Right lobe of liver (tissue), 6 donors: Measurements from ENCODE around the gene ZP1. TPM values are rescaled to one million over a fixed set of nuclear protein-coding genes. Genes with fewer than 3 reads are reported as not detected.

ENCODE experiments used
- ATAC-seq, 4 donors: fragments of 200-7000 bp; cut with Tn5 transposase; one replicate each; pipeline ENCODE4 v1.9.1; 2020; ENCODE audit warnings: mild to moderate bottlenecking in 4 of 4, moderate library complexity in 4 of 4
- DNase-seq, 3 donors: peaks; one replicate each; pipeline ENCODE4 v3.0.0-alpha.2; 2020
- H3K27ac ChIP-seq, 3 donors: fragments of 200-600 bp; one replicate each; pipeline ENCODE4 v1.8.0; 2022
- H3K27me3 ChIP-seq, 2 donors: fragments of 200-600 bp; one replicate each; pipeline ENCODE4 v1.8.0; 2022
- H3K36me3 ChIP-seq, 4 donors: fragments of 200-600 bp; sonication (generic) in 1 of 4; one replicate each; pipeline versions ENCODE4 v1.5.1 to v1.8.0; 2017 to 2022; ENCODE audit warnings: control low read depth in 1 of 4
- H3K4me1 ChIP-seq, 4 donors: fragments of 200-600 bp; sonication (generic) in 1 of 4; one replicate each; pipeline versions ENCODE4 v1.5.1 to v1.8.0; 2017 to 2022; ENCODE audit warnings: control low read depth in 1 of 4
- H3K4me3 ChIP-seq, 3 donors: fragments of 200-600 bp; one replicate each; pipeline ENCODE4 v1.8.0; 2022
- H3K9me3 ChIP-seq, 4 donors: fragments of 200-600 bp; sonication (generic) in 1 of 4; one replicate each; pipeline versions ENCODE4 v1.5.1 to v1.8.0; 2017 to 2022; ENCODE audit warnings: control low read depth in 1 of 4
- POLR2A ChIP-seq: fragments of 450-650 bp; IDR thresholded peaks from one replicate; pipeline ENCODE4 v1.6.1; 2017; ENCODE audit warnings: antibody characterized with exemption, mild to moderate bottlenecking
- WGBS: methylation state at CpG from one replicate; pipeline ENCODE4 v1.1.6; 2018; ENCODE audit warnings: low coverage, low lambda C conversion rate; ENCODE audit not compliant: insufficient coverage; ENCODE audit errors: missing lambda C conversion rate; 5-methylcytosine and 5-hydroxymethylcytosine counted together
- intact Hi-C, 2 donors: fragments of 100-400 bp; cut with DNase I; formaldehyde crosslinking; loops; one replicate each; pipeline versions ENCODE4 v1.11.2 to v1.14.1; 2022
- total RNA-seq, 6 experiments: library from RNA; depleted of rRNA in 2 of 6; stranded (reverse); fragments of >200 nt in 2 of 6; fragmentation: NEBNext Ultra II Directional in 3 of 6; extraction: Animal tissue kit (Norgen Biotek cat#: 25700) in 3 of 6; gene quantifications; one replicate each; pipeline versions ENCODE4 v1.1.0 to v1.2.4, GENCODE V29; 2016 to 2023
- TF ChIP-seq, protein P1 (sequence below), 4 donors: fragments of 200-600 bp in 3 of 4; fragments of 450-650 bp in 1 of 4; IDR thresholded peaks; one replicate each; pipeline versions ENCODE4 v1.5.1 to v1.8.0; 2016 to 2022; ENCODE audit warnings: antibody characterized with exemption in 4 of 4, mild to moderate bottlenecking in 2 of 4
- donor health status: DM: no; HTN: yes; CAD: no.
- donor health status: DM: no; HTN: no; CAD: no.
- donor health status: DM: no; HTN: no; CAD: no.
- donor health status: DM: no; HTN: yes; CAD: no.
- donor health status: DM: no; HTN: yes; CAD: no.

The ZP1 gene
- total RNA-seq, 6 experiments from 2014 or later, result not detected

GRCh38 chr11:60867871-60868681, 734 bp downstream of the ZP1 start:
- H3K27ac ChIP-seq, result no peak overlapping the region
- H3K4me3 ChIP-seq, result no peak overlapping the region
- no peaks in the 10 kb centered on the region for H3K9me3 ChIP-seq
- H3K36me3 ChIP-seq, result no peaks in the 10 kb centered on the region
- intact Hi-C loops, result no loop called here
- TF ChIP-seq POLR2A, result no peak
- TF ChIP-seq, protein P1, sequence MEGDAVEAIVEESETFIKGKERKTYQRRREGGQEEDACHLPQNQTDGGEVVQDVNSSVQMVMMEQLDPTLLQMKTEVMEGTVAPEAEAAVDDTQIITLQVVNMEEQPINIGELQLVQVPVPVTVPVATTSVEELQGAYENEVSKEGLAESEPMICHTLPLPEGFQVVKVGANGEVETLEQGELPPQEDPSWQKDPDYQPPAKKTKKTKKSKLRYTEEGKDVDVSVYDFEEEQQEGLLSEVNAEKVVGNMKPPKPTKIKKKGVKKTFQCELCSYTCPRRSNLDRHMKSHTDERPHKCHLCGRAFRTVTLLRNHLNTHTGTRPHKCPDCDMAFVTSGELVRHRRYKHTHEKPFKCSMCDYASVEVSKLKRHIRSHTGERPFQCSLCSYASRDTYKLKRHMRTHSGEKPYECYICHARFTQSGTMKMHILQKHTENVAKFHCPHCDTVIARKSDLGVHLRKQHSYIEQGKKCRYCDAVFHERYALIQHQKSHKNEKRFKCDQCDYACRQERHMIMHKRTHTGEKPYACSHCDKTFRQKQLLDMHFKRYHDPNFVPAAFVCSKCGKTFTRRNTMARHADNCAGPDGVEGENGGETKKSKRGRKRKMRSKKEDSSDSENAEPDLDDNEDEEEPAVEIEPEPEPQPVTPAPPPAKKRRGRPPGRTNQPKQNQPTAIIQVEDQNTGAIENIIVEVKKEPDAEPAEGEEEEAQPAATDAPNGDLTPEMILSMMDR (IDR thresholded peaks at IDR 0.05), result no peak
- H3K4me1 ChIP-seq, result peaks cover 0 to 10% (median 0%) of the 10 kb centered on the region in 4 donors
- 52% methylated on average over 5 of the region's 10 CpGs for WGBS
- DNase-seq (no peak), ATAC-seq (no peak)
- H3K27me3 ChIP-seq, result no peaks in the 10 kb centered on the region

DNA sequence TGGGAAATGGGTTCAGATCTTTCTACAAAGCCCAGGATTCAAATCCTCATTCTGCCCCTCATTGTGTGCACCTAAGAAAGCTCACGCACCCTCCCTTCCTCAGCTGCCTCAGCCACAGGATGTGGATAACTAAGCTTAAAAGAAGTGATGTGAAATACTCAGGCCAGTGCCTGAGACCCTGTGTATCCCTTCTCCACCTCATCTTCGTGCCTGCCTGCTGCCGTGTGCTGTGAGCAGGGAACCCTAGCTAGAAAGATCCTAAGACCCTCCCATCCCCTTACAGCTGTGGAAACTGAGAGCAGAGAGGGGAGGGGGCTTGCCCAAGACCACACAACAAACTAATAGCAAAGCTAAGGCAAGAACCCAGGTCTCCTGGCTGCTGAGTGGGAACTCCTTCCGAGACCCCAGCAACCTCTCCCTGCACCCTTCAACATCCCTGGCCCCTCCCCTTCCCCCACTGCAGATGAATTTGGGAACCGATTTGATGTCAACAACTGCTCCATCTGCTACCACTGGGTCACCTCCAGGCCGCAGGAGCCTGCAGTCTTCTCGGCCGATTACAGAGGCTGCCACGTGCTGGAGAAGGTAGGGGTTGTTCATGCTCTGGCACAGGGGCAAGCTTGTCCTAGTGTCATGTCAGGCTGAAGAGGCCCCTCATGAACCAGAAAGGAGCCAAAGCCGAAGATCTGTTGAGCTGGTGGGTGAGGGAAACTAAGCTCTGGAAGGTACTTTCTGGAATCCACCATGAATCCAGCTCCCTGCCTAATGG, 1.5 kb downstream of the ZP1 start:
- TF ChIP-seq, protein P1 (IDR thresholded peaks at IDR 0.05), result no peak
- TF ChIP-seq POLR2A, result no peak
- no peaks in the 10 kb centered on the region for H3K36me3 ChIP-seq
- WGBS, result 71% methylated on average over 2 of the region's 10 CpGs
- H3K4me1 ChIP-seq, result peaks cover 0 to 10% (median 0%) of the 10 kb centered on the region in 4 donors
- no peaks in the 10 kb centered on the region for H3K9me3 ChIP-seq
- H3K27me3 ChIP-seq, result no peaks in the 10 kb centered on the region
- no peak for ATAC-seq
- no peak overlapping the region for H3K27ac ChIP-seq
- intact Hi-C loops, result no loop called here
- DNase-seq, result no peak
- no peak overlapping the region for H3K4me3 ChIP-seq

- no peaks in the 10 kb centered on the region for H3K9me3 ChIP-seq
- no peaks in the 10 kb centered on the region for H3K27me3 ChIP-seq
- peaks cover 0 to 10% (median 0%) of the 10 kb centered on the region in 4 donors for H3K4me1 ChIP-seq
- H3K4me3 ChIP-seq, result no peak overlapping the region
- ATAC-seq (no peak), DNase-seq (no peak)
- intact Hi-C loops, result no loop called here
- WGBS, result no CpG with 5 or more reads among the region's 7 CpGs
- no peak overlapping the region for H3K27ac ChIP-seq
- no peak for TF ChIP-seq POLR2A
- TF ChIP-seq, protein P1 (IDR thresholded peaks at IDR 0.05), result no peak
- H3K36me3 ChIP-seq, result no peaks in the 10 kb centered on the region
These were observed 2.1 kb downstream of the ZP1 start for GRCh38 chr11:60869451-60869825.

DNA sequence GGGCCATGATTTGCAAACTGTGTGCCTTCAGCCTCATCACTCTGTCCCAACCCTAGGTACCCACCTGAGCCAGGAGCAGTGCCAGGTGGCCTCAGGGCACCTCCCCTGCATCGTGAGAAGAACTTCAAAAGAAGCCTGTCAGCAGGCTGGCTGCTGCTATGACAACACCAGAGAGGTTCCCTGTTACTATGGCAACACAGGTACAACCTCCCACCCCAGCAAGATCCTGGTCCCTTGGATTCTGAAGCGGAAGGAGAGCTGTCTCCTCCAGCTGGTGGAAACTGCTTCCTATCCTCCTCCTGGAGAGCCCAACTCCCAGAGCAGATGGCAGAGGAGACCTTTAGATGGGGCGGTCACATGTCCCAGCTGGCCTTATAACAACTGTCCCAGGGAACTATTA, 2.9 kb downstream of the ZP1 start:
- Histone ChIP-seq H3K27ac (no peak overlapping the region), H3K4me1 (peaks cover 0 to 10% (median 0%) of the 10 kb centered on the region in 4 donors), H3K27me3 (no peaks in the 10 kb centered on the region), H3K9me3 (no peaks in the 10 kb centered on the region), H3K4me3 (no peak overlapping the region), H3K36me3 (no peaks in the 10 kb centered on the region)
- ATAC-seq (no peak), DNase-seq (no peak)
- TF ChIP-seq, protein P1 (IDR thresholded peaks at IDR 0.05), result no peak
- TF ChIP-seq POLR2A, result no peak
- intact Hi-C loops, result loop anchor here in 1 of 2 donors (10.0 kb wide), 1 partner anchor 45 kb away; no protein-coding TSS in a partner anchor
- 72% methylated on average over 3 of the region's 3 CpGs for WGBS
